Caco-2 (cell line): ENCODE measurements around the gene PRPF38B. TPM values are rescaled to one million over a fixed set of nuclear protein-coding genes. Genes with fewer than 3 reads are reported as not detected.

ENCODE experiments used
- BruUV-seq: library from RNA; stranded (reverse); fragments of 400-500 nt; replicated peaks from 2 replicates; lab custom pipeline; 2021; lab: Mats Ljungman, UMichigan
- CTCF ChIA-PET: fragments of 300-600 bp; sonication (Branson Sonifier 250); formaldehyde crosslinking; loops from one replicate; lab custom pipeline; 2022; ENCODE audit warnings: antibody characterized with exemption; lab: Charles Lee
- POLR2A ChIA-PET: fragments of 300-600 bp; sonication (Branson Sonifier 250); formaldehyde crosslinking; loops from one replicate; lab custom pipeline; 2022; ENCODE audit warnings: antibody characterized with exemption; lab: Charles Lee
- DNase-seq, 2 experiments: peaks; one replicate each; pipeline versions ENCODE4 v3.0.0 to v3.0.0-alpha.2; 2020 to 2022
- H3K27me3 ChIP-seq: replicated peaks from 2 replicates; pipeline ENCODE4 v1.6.0; 2011; ENCODE audit warnings: low read length; ENCODE audit not compliant: control insufficient read depth, insufficient read depth
- H3K36me3 ChIP-seq: 2 replicates; pipeline ENCODE4 v1.5.1; 2011; ENCODE audit warnings: low read length; ENCODE audit not compliant: control insufficient read depth, insufficient read depth
- H3K4me1 ChIP-seq: fragments of 250-450 bp; sonication (Bioruptor Pico); 2 replicates; pipeline ENCODE4 v1.5.1; 2020; ENCODE audit warnings: mild to moderate bottlenecking
- H3K4me3 ChIP-seq: 2 replicates; pipeline ENCODE4 v1.5.1; 2011; ENCODE audit warnings: low read depth, mild to moderate bottlenecking, control low read depth, low read length
- H3K9me3 ChIP-seq: fragments of 250-450 bp; sonication (Bioruptor Pico); 2 replicates; pipeline ENCODE4 v1.5.1; 2020; ENCODE audit warnings: mild to moderate bottlenecking, moderate library complexity
- H3K27ac Mint-ChIP-seq: one replicate; pipeline ENCODE4 v1.8.0; 2022; ENCODE audit warnings: mixed read lengths; ENCODE audit not compliant: unreplicated experiment
- H3K27me3 Mint-ChIP-seq: one replicate; pipeline ENCODE4 v1.8.0; 2022; ENCODE audit warnings: mixed read lengths; ENCODE audit not compliant: insufficient read depth, unreplicated experiment
- H3K36me3 Mint-ChIP-seq: one replicate; pipeline ENCODE4 v1.8.0; 2022; ENCODE audit warnings: mild to moderate bottlenecking, mixed read lengths; ENCODE audit not compliant: insufficient read depth, unreplicated experiment
- H3K4me1 Mint-ChIP-seq: one replicate; pipeline ENCODE4 v1.8.0; 2022; ENCODE audit warnings: low read depth, mixed read lengths; ENCODE audit not compliant: unreplicated experiment
- H3K4me3 Mint-ChIP-seq: one replicate; pipeline ENCODE4 v1.8.0; 2022; ENCODE audit warnings: mild to moderate bottlenecking, moderate library complexity, mixed read lengths; ENCODE audit not compliant: unreplicated experiment
- H3K9me3 Mint-ChIP-seq: one replicate; pipeline ENCODE4 v1.8.0; 2022; ENCODE audit warnings: mixed read lengths; ENCODE audit not compliant: unreplicated experiment
- CTCF ChIP-seq, 2 experiments: fragments of 200-600 bp in 1 of 2; IDR thresholded peaks; 1 replicate in 1 of 2; 2 replicates in 1 of 2; pipeline versions ENCODE4 v1.5.1 to v1.8.0; 2011 to 2022; ENCODE audit warnings: antibody characterized with exemption in 1 of 2, control low read depth in 1 of 2, inconsistent platforms in 1 of 2, low read depth in 1 of 2, low read length in 1 of 2, mild to moderate bottlenecking in 1 of 2, moderate library complexity in 1 of 2; ENCODE audit not compliant: insufficient read depth in 1 of 2, severe bottlenecking in 1 of 2, unreplicated experiment in 1 of 2
- intact Hi-C: fragments of 100-400 bp; cut with micrococcal nuclease; formaldehyde crosslinking; loops from one replicate; pipeline ENCODE4 v1.10.0; 2022; ENCODE audit not compliant: unreplicated experiment
- total RNA-seq: library from RNA; stranded (reverse); gene quantifications from 2 replicates; pipeline ENCODE4 v1.2.3, GENCODE V29; 2022

The PRPF38B gene
- total RNA-seq, 1 experiment from 2014 or later: 37.7 TPM

GRCh38 chr1:108669679-108670078 lies 22.4 kb upstream of the PRPF38B start:
- DNase-seq: no peak
- BruUV-seq: no TSS peak
- TF ChIP-seq CTCF (IDR thresholded peaks at IDR 0.05; ENCODE audit: insufficient read depth in 1 of 2, low read depth in 1 of 2, low read length in 1 of 2, severe bottlenecking in 1 of 2, unreplicated experiment in 1 of 2): no peak
- intact Hi-C loops: no loop called here
- Mint-ChIP-seq H3K9me3 (peaks cover 7% of the 10 kb centered on the region), H3K4me1 (no peaks in the 10 kb centered on the region), H3K36me3 (no peaks in the 10 kb centered on the region), H3K27ac (no peak overlapping the region), H3K27me3 (no peaks in the 10 kb centered on the region), H3K4me3 (no peak overlapping the region)
- no peak overlapping the region for H3K4me3 ChIP-seq
- H3K4me1 ChIP-seq: no peaks in the 10 kb centered on the region
- no peaks in the 10 kb centered on the region for H3K27me3 ChIP-seq
- ChIA-PET CTCF (no interaction called here), POLR2A (interaction anchor here (0.6 kb wide), 1 partner anchor 22 kb away, joined by 3 read pairs; the partner anchor contains the start of gene PRPF38B)
- no peaks in the 10 kb centered on the region for H3K36me3 ChIP-seq
- H3K9me3 ChIP-seq: no peaks in the 10 kb centered on the region

DNA sequence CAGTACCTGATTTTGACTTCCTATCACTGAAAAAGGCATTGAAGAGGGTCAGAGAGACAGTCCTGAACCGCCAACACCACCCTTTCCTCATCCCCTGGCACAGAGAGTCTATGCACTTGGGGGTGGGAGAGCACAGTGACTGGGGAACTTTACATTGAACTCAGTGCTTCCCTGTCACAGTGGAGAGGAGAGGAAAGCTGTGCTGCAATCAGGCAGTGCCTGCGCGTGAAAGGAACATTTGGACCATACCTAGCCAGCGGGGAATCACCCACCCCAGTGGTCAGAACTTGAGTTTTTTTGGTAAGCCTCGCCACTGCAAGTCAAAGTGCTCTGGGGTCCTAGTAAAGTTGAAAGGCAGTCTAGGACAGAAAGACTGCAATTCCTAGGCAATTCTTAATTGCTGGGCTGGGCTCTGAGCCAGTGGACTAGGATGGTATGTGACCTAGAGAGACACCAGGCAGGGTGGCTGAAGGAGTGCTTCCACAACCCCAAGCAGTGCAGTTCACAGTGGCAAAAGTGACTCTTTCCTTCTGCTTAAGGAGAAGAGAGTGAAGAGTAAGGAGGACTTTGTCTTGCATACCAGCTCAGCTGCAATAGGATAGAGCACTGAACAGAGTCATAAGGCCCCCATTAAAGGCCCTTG lies 21.9 kb upstream of the PRPF38B start:
- Mint-ChIP-seq H3K27me3 (no peaks in the 10 kb centered on the region), H3K27ac (no peak overlapping the region), H3K4me1 (no peaks in the 10 kb centered on the region), H3K36me3 (no peaks in the 10 kb centered on the region), H3K9me3 (peaks cover 11% of the 10 kb centered on the region), H3K4me3 (no peak overlapping the region)
- Histone ChIP-seq H3K27me3 (no peaks in the 10 kb centered on the region), H3K4me3 (no peak overlapping the region), H3K9me3 (no peaks in the 10 kb centered on the region), H3K36me3 (no peaks in the 10 kb centered on the region), H3K4me1 (no peaks in the 10 kb centered on the region)
- ChIA-PET CTCF (no interaction called here), POLR2A (no interaction called here)
- intact Hi-C loops: no loop called here
- TF ChIP-seq CTCF (IDR thresholded peaks at IDR 0.05; ENCODE audit: insufficient read depth in 1 of 2, low read depth in 1 of 2, low read length in 1 of 2, severe bottlenecking in 1 of 2, unreplicated experiment in 1 of 2): no peak
- no TSS peak for BruUV-seq
- no peak for DNase-seq

DNA sequence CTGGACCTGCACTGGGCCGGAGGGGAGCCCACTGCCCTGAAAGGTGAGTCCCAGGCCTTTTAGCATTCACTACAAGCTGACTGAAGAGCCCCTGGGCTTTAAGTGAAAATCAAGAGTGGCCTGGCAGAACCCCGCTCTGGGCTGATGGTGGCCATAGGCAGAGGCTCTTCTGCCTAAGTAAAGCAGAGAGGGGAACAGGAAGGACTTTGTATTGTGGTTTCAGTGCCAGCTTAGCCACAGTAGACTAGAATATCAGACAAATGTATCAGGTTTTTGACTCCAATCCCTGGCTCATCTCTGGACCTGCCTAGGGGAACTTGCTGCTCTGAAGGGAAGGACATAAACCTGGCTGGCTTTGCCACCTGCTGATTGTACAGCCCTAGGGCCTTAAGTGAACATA lies 21.0 kb upstream of the PRPF38B start:
- BruUV-seq: no TSS peak
- Histone ChIP-seq H3K27me3 (no peaks in the 10 kb centered on the region), H3K9me3 (no peaks in the 10 kb centered on the region), H3K4me3 (no peak overlapping the region), H3K4me1 (no peaks in the 10 kb centered on the region), H3K36me3 (no peaks in the 10 kb centered on the region)
- no peak for TF ChIP-seq CTCF (IDR thresholded peaks at IDR 0.05; ENCODE audit: insufficient read depth in 1 of 2, low read depth in 1 of 2, low read length in 1 of 2, severe bottlenecking in 1 of 2, unreplicated experiment in 1 of 2)
- DNase-seq: no peak
- Mint-ChIP-seq H3K27ac (no peak overlapping the region), H3K27me3 (no peaks in the 10 kb centered on the region), H3K4me1 (no peaks in the 10 kb centered on the region), H3K36me3 (no peaks in the 10 kb centered on the region), H3K4me3 (no peak overlapping the region), H3K9me3 (peaks cover 11% of the 10 kb centered on the region)
- POLR2A ChIA-PET: no interaction called here
- CTCF ChIA-PET: interaction anchor here (0.6 kb wide), 1 partner anchor 21 kb away, joined by 3 read pairs; the partner anchor contains the start of gene PRPF38B
- intact Hi-C loops: no loop called here
